ENCODE data around the gene REEP1.

REEP1 gene

GRCh38 chr2:86286516-86286915 is 50.9 kb downstream of the REEP1 start:
- Histone ChIP-seq H3K4me3 (no peak overlapping the region), H3K27ac (no peak overlapping the region)
- DNase-seq (ENCODE audit: low spot score) = no peak
- no peak for TF ChIP-seq CTCF (IDR thresholded peaks at IDR 0.05)

GRCh38 chr2:86285981-86286380 is 51.4 kb downstream of the REEP1 start:
- no peak for DNase-seq (ENCODE audit: low spot score)
- Histone ChIP-seq H3K27ac (no peak overlapping the region), H3K4me3 (no peak overlapping the region)
- TF ChIP-seq CTCF (IDR thresholded peaks at IDR 0.05) = no peak

GRCh38 chr2:86285571-86285970 is 51.9 kb downstream of the REEP1 start:
- DNase-seq (ENCODE audit: low spot score) = no peak
- no peak overlapping the region for H3K27ac ChIP-seq
- no peak for TF ChIP-seq CTCF (IDR thresholded peaks at IDR 0.05)
- H3K4me3 ChIP-seq = no peak overlapping the region

GRCh38 chr2:86284987-86285386 is 52.4 kb downstream of the REEP1 start:
- H3K27ac ChIP-seq = peak overlapping the region; percentile 14 to 30

GRCh38 chr2:86284401-86284841 is 53.0 kb downstream of the REEP1 start:
- Histone ChIP-seq H3K27ac (peak overlapping the region; percentile 14 to 30), H3K4me3 (no peak overlapping the region)

More at GRCh38 chr2:86284987-86285386, 52.4 kb downstream of the REEP1 start:
- TF ChIP-seq CTCF (IDR thresholded peaks at IDR 0.05) = no peak
- DNase-seq (ENCODE audit: low spot score) = no peak
- no peak overlapping the region for H3K4me3 ChIP-seq

GRCh38 chr2:86283411-86284030 is 53.9 kb downstream of the REEP1 start:
- H3K27ac ChIP-seq = peak overlapping the region in 1 of 2 donors; percentile 30
- H3K4me3 ChIP-seq = no peak overlapping the region
- no peak for TF ChIP-seq CTCF (IDR thresholded peaks at IDR 0.05)
- no peak for DNase-seq (ENCODE audit: low spot score)

More at GRCh38 chr2:86284401-86284841, 53.0 kb downstream of the REEP1 start:
- no peak for TF ChIP-seq CTCF (IDR thresholded peaks at IDR 0.05)
- DNase-seq (ENCODE audit: low spot score) = no peak

GRCh38 chr2:86281066-86281700 is 56.2 kb downstream of the REEP1 start:
- TF ChIP-seq CTCF (IDR thresholded peaks at IDR 0.05) = no peak
- H3K4me3 ChIP-seq = no peak overlapping the region
- H3K27ac ChIP-seq = peak overlapping the region in 1 of 2 donors; percentile 30
- no peak for DNase-seq (ENCODE audit: low spot score)

All from coronary artery (tissue), 2 donors.